Measurements from ENCODE around the gene SMIM20.

Gene SMIM20

DNA sequence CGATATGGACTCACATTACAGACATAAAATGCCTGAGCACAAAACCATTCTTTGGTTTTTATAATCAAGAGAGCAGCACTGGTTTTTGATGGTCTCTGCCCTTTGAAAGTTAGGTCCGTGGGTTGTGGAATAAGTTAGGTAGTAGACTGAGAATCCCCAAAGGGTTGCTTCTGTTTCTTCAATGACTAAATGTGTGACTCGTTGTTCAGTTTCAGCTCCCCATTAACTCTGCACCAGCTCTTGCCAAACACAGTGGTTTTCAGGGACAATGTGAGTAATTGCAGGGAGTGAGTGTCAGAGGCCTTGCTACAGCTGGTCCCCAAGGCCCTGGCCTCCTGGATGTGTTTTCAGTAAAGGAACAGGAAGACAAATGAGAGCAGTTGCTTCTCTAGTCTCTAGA lies 24.8 kb downstream of the SMIM20 start:
- Histone ChIP-seq H3K27ac (ENCODE audit: low read depth, low read length) (no peak overlapping the region), H4K20me1 (ENCODE audit: low read depth, low read length) (no peaks in the 10 kb centered on the region), H3K27me3 (ENCODE audit: low read length) (no peaks in the 10 kb centered on the region), H3K36me3 (ENCODE audit: low read length) (no peaks in the 10 kb centered on the region), H3K4me2 (ENCODE audit: low read depth, low read length, poor library complexity, severe bottlenecking) (no peak overlapping the region), H3K79me2 (ENCODE audit: insufficient read depth, low read length) (no peaks in the 10 kb centered on the region), H3K9me2 (replicated peaks; ENCODE audit: insufficient read depth, low read length) (no peaks in the 10 kb centered on the region), H3F3A (ENCODE audit: insufficient read depth) (no peaks in the 10 kb centered on the region), H2AFZ (ENCODE audit: low read depth, low read length, severe bottlenecking) (no peak overlapping the region), H3K9me3 (ENCODE audit: insufficient read depth, low read length) (no peaks in the 10 kb centered on the region), H3K4me3 (ENCODE audit: insufficient read depth, low read length, poor library complexity, severe bottlenecking) (no peak overlapping the region), H3K9ac (ENCODE audit: low read length) (no peak overlapping the region)
- TF ChIP-seq EZH2phosphoT487 (conservative IDR thresholded peaks at IDR 0.05; ENCODE audit: low read length) = no peak
- TF ChIP-seq, protein P1, sequence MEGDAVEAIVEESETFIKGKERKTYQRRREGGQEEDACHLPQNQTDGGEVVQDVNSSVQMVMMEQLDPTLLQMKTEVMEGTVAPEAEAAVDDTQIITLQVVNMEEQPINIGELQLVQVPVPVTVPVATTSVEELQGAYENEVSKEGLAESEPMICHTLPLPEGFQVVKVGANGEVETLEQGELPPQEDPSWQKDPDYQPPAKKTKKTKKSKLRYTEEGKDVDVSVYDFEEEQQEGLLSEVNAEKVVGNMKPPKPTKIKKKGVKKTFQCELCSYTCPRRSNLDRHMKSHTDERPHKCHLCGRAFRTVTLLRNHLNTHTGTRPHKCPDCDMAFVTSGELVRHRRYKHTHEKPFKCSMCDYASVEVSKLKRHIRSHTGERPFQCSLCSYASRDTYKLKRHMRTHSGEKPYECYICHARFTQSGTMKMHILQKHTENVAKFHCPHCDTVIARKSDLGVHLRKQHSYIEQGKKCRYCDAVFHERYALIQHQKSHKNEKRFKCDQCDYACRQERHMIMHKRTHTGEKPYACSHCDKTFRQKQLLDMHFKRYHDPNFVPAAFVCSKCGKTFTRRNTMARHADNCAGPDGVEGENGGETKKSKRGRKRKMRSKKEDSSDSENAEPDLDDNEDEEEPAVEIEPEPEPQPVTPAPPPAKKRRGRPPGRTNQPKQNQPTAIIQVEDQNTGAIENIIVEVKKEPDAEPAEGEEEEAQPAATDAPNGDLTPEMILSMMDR (IDR thresholded peaks at IDR 0.05; ENCODE audit: insufficient read depth, low read length, poor library complexity, severe bottlenecking) = no peak

DNA sequence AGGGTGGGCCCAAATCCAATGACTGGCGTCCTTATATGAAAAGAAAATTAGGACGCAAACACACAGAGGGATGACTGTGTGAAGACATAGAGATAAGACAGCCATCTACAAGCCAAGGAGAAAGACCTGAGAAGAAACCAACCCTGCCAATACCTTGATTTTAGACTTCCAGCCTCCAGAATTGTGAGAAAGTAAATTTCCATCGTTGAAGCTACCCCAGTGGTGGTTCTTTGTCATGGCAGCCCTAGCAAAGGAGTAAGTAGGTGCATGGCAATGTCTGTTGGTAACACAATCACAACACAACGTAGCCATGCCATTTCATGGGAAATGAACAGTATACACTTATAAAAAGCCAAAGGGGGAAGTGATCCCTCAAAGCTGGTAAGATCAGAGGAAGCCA lies 25.3 kb downstream of the SMIM20 start:
- no peaks in the 10 kb centered on the region for H3K9me2 ChIP-seq (replicated peaks; ENCODE audit: insufficient read depth, low read length)
- no peaks in the 10 kb centered on the region for H3F3A ChIP-seq (ENCODE audit: insufficient read depth)
- H3K27me3 ChIP-seq (ENCODE audit: low read length) = no peaks in the 10 kb centered on the region
- H3K27ac ChIP-seq (ENCODE audit: low read depth, low read length) = no peak overlapping the region
- no peaks in the 10 kb centered on the region for H3K9me3 ChIP-seq (ENCODE audit: insufficient read depth, low read length)
- no peak overlapping the region for H3K9ac ChIP-seq (ENCODE audit: low read length)
- H4K20me1 ChIP-seq (ENCODE audit: low read depth, low read length) = no peaks in the 10 kb centered on the region
- no peak overlapping the region for H2AFZ ChIP-seq (ENCODE audit: low read depth, low read length, severe bottlenecking)
- H3K4me2 ChIP-seq (ENCODE audit: low read depth, low read length, poor library complexity, severe bottlenecking) = no peak overlapping the region
- no peak overlapping the region for H3K4me3 ChIP-seq (ENCODE audit: insufficient read depth, low read length, poor library complexity, severe bottlenecking)
- TF ChIP-seq, protein P1 (IDR thresholded peaks at IDR 0.05; ENCODE audit: insufficient read depth, low read length, poor library complexity, severe bottlenecking) = no peak
- TF ChIP-seq EZH2phosphoT487 (conservative IDR thresholded peaks at IDR 0.05; ENCODE audit: low read length) = no peak
- no peaks in the 10 kb centered on the region for H3K36me3 ChIP-seq (ENCODE audit: low read length)
- H3K79me2 ChIP-seq (ENCODE audit: insufficient read depth, low read length) = no peaks in the 10 kb centered on the region

DNA sequence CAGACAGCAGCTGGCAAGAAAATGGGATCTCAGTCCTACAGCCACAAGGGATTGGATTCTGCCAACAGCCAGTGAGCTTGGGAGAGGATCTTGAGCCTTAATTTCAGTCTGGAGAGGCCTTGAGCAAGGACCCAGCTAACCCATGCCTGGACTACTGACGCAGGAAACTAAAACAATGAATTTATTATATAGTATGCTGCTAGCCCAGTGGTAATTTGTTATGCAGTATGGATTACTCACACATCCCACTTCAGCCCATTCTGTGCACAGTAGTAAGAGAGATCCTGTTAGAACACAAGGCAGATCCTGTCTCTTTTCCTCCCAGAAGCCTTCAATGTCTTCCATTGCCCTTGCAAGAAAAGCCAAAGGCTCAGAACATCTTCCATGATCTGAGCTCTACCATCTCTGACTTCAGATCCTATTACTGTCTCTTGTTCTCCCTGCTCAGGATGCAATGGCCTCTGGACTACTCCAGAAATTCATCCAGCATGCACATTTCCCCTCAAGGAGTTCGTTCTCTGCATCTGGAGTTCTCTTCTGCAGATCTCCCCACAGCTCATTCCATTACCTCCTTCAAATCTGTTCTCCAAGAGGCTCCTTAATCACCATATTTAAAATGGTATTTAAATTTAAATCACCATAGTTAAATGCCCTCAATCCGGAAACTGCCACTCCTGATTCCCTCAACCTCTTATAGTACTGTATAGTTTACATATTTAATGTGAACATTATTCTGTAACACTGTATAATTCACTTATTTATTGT lies 27.6 kb downstream of the SMIM20 start:
- H3K79me2 ChIP-seq (ENCODE audit: insufficient read depth, low read length) = no peaks in the 10 kb centered on the region
- H3K36me3 ChIP-seq (ENCODE audit: low read length) = no peaks in the 10 kb centered on the region
- H3K4me2 ChIP-seq (ENCODE audit: low read depth, low read length, poor library complexity, severe bottlenecking) = no peak overlapping the region
- no peaks in the 10 kb centered on the region for H3K9me3 ChIP-seq (ENCODE audit: insufficient read depth, low read length)
- no peak overlapping the region for H3K4me3 ChIP-seq (ENCODE audit: insufficient read depth, low read length, poor library complexity, severe bottlenecking)
- no peak overlapping the region for H3K27ac ChIP-seq (ENCODE audit: low read depth, low read length)
- TF ChIP-seq, protein P1 (IDR thresholded peaks at IDR 0.05; ENCODE audit: insufficient read depth, low read length, poor library complexity, severe bottlenecking) = no peak
- no peak for TF ChIP-seq EZH2phosphoT487 (conservative IDR thresholded peaks at IDR 0.05; ENCODE audit: low read length)
- no peaks in the 10 kb centered on the region for H3K9me2 ChIP-seq (replicated peaks; ENCODE audit: insufficient read depth, low read length)
- no peaks in the 10 kb centered on the region for H4K20me1 ChIP-seq (ENCODE audit: low read depth, low read length)
- H3K9ac ChIP-seq (ENCODE audit: low read length) = no peak overlapping the region
- no peak overlapping the region for H2AFZ ChIP-seq (ENCODE audit: low read depth, low read length, severe bottlenecking)
- H3F3A ChIP-seq (ENCODE audit: insufficient read depth) = no peaks in the 10 kb centered on the region
- no peaks in the 10 kb centered on the region for H3K27me3 ChIP-seq (ENCODE audit: low read length)

All from SU-DHL-6 (cell line).